GM12874 (cell line): Measurements from ENCODE around the gene PDE6D.

Source experiments
- CTCF ChIP-seq: IDR thresholded peaks from 2 replicates; pipeline ENCODE4 v1.5.1; 2011; ENCODE audit warnings: low read depth, mild to moderate bottlenecking, control low read depth, low read length, moderate library complexity; ENCODE audit not compliant: insufficient read depth

PDE6D gene

GRCh38 chr2:231686192-231687100 lies 94.6 kb downstream of the PDE6D start:
- TF ChIP-seq CTCF: no peak

- peak; percentile 51 for TF ChIP-seq CTCF
Observed at GRCh38 chr2:231685349-231686191, 95.5 kb downstream of the PDE6D start.

- no peak for TF ChIP-seq CTCF
Observed at GRCh38 chr2:231684314-231685223, 96.5 kb downstream of the PDE6D start.

- no peak for TF ChIP-seq CTCF
Observed at GRCh38 chr2:231683292-231684235, 97.5 kb downstream of the PDE6D start.

GRCh38 chr2:231682603-231683291 lies 98.3 kb downstream of the PDE6D start:
- no peak for TF ChIP-seq CTCF
